Measurements from ENCODE around the gene CTTNBP2NL. TPM values are rescaled to one million over a fixed set of nuclear protein-coding genes. Genes with fewer than 3 reads are reported as not detected.

Gene CTTNBP2NL
- total and polyA plus RNA-seq, 2 of the 4 experiments (the other 2 are of a cell fraction): 12.4 to 22.0 TPM

GRCh38 chr1:112460615-112461014 is 64.6 kb downstream of the CTTNBP2NL start:
- Histone ChIP-seq H2BK20ac (ENCODE audit: low read depth, low read length) (no peak overlapping the region), H3K14ac (replicated peaks; ENCODE audit: low read depth, low read length) (no peak overlapping the region), H3K18ac (ENCODE audit: low read depth, low read length) (no peak overlapping the region; the same call in 1 of the 2 replicates), H3K23ac (ENCODE audit: low read depth, low read length) (no peak overlapping the region), H2BK120ac (ENCODE audit: low read depth, low read length) (no peak overlapping the region), H4K8ac (ENCODE audit: low read depth in 2 of 2, low read length in 2 of 2) (0 out of 4 replicates have a peak overlapping the region, but pooled peaks of 1 of the 2 experiments have one; percentile 15), H3K4me2 (ENCODE audit: low read depth, low read length) (peak overlapping the region; percentile 31; the same call in 1 of the 2 replicates), H2BK15ac (ENCODE audit: low read depth, low read length) (no peak overlapping the region), H3K4me3 (ENCODE audit: insufficient read depth, low read depth, low read length) (no peak overlapping the region), H3K27me3 (ENCODE audit: control insufficient read depth, insufficient read depth, low read length) (no peaks in the 10 kb centered on the region), H2AFZ (replicated peaks; ENCODE audit: low read length, poor library complexity) (no peak overlapping the region), H4K20me1 (ENCODE audit: insufficient read depth, low read length) (peaks cover 14% of the 10 kb centered on the region), H3K56ac (ENCODE audit: extremely low read depth, insufficient read depth, low read length) (no peak overlapping the region), H3K36me3 (ENCODE audit: control insufficient read depth, insufficient read depth, low read length) (peaks cover 19% of the 10 kb centered on the region), H2BK5ac (ENCODE audit: low read depth, low read length, poor library complexity, severe bottlenecking) (peak overlapping the region; percentile 16), H3K4ac (ENCODE audit: low read depth, low read length) (no peak overlapping the region), H2AK5ac (ENCODE audit: low read depth, low read length) (no peak overlapping the region), H3K4me1 (ENCODE audit: control insufficient read depth, insufficient read depth, low read length) (peaks cover 35% of the 10 kb centered on the region), H3K9me1 (ENCODE audit: insufficient read depth, low read length) (peaks cover 14% of the 10 kb centered on the region), H4K91ac (ENCODE audit: insufficient read depth, low read depth, low read length) (no peak overlapping the region), H3K27ac (ENCODE audit: insufficient read depth, low read length) (no peak overlapping the region), H2AK9ac (replicated peaks; ENCODE audit: low read depth, low read length, poor library complexity) (no peak overlapping the region), H3K79me1 (ENCODE audit: low read depth in 1 of 2, low read length in 2 of 2) (peaks cover 31 to 69% of the 10 kb centered on the region in 2 experiments), H3K9ac (ENCODE audit: low read depth, low read length) (no peak overlapping the region), H4K5ac (ENCODE audit: low read depth, low read length) (no peak overlapping the region), H3K9me3 (ENCODE audit: control insufficient read depth, insufficient read depth, low read length) (no peaks in the 10 kb centered on the region)
- no CpG with 5 or more reads among the region's 2 CpGs for WGBS, 2 experiments (ENCODE audit: extremely low coverage in 2 of 2, insufficient read length in 1 of 2)
- DNase-seq (peak; percentile 47), ATAC-seq (ENCODE audit: low read depth) (no peak)
- ChIA-PET CTCF (interaction anchor here (0.6 kb wide), 1 partner anchor 66 kb away, joined by 4 read pairs; no protein-coding TSS in a partner anchor), POLR2A (ENCODE audit: unreplicated experiment) (no interaction called here)
- no peak for TF ChIP-seq USF2 (IDR thresholded peaks at IDR 0.05; ENCODE audit: low read depth, low read length)
- TF ChIP-seq MAZ (IDR thresholded peaks at IDR 0.05; ENCODE audit: borderline replicate concordance, low read depth, low read length): no peak
- no peak for TF ChIP-seq RCOR1 (IDR thresholded peaks at IDR 0.05; ENCODE audit: insufficient replicate concordance, low read length)
- TF ChIP-seq NFE2L2 (IDR thresholded peaks at IDR 0.05; ENCODE audit: low read depth, low read length): no peak
- TF ChIP-seq CEBPB (IDR thresholded peaks at IDR 0.05; ENCODE audit: low read depth, low read length): no peak
- TF ChIP-seq BHLHE40 (IDR thresholded peaks at IDR 0.05; ENCODE audit: low read depth, low read length): no peak
- TF ChIP-seq MAFK (IDR thresholded peaks at IDR 0.05; ENCODE audit: low read depth, low read length): no peak
- no peak for TF ChIP-seq SMC3 (IDR thresholded peaks at IDR 0.05; ENCODE audit: low read depth, low read length)
- no peak for TF ChIP-seq RFX5 (IDR thresholded peaks at IDR 0.05; ENCODE audit: low read depth, low read length)
- TF ChIP-seq CHD1 (IDR thresholded peaks at IDR 0.05; ENCODE audit: low read depth, low read length): no peak
- no peak for TF ChIP-seq ELK1 (IDR thresholded peaks at IDR 0.05; ENCODE audit: borderline replicate concordance, low read depth, low read length)
- no peak for TF ChIP-seq CTCF (conservative IDR thresholded peaks at IDR 0.05; ENCODE audit: low read depth, low read length)
- no peak for TF ChIP-seq FOS (IDR thresholded peaks at IDR 0.05; ENCODE audit: low read depth, low read length)
- TF ChIP-seq POLR2A (IDR thresholded peaks at IDR 0.05; ENCODE audit: low read depth, low read length): no peak
- no peak for TF ChIP-seq RAD21 (IDR thresholded peaks at IDR 0.05; ENCODE audit: low read length)
- no peak for TF ChIP-seq MXI1 (IDR thresholded peaks at IDR 0.05; ENCODE audit: borderline replicate concordance, low read depth, low read length)
- dilution Hi-C loops (cut with HindIII; ENCODE audit: low sequenced_read_pairs, unreplicated experiment) (no loop called here), intact Hi-C loops (cut with micrococcal nuclease) (loop anchor here (10.0 kb wide), 1 partner anchor 244 kb away; the partner anchor contains the start of gene RHOC), in situ Hi-C loops (cut with MboI; ENCODE audit: low sequenced_read_pairs) (loop anchor here (5.0 kb wide), 1 partner anchor 68 kb away; no protein-coding TSS in a partner anchor)
- no TSS peak for BruUV-seq (replicated peaks)
